Measurements from ENCODE around the gene FGF1.

- TF ChIP-seq CTCF (IDR thresholded peaks at IDR 0.05; ENCODE audit: low read depth, low read length) (no peak), EZH2phosphoT487 (IDR thresholded peaks at IDR 0.05; ENCODE audit: low read depth) (no peak)
Observed at GRCh38 chr5:142545650-142546322, 140.1 kb downstream of the FGF1 start.

Data from OCI-LY3 (cell line).